RWPE2 (cell line): ENCODE data around the gene MAB21L1.

Source experiments
- ATAC-seq: fragments of 200-7000 bp; cut with Tn5 transposase; 3 replicates; pipeline ENCODE4 v1.9.1; 2021; ENCODE audit warnings: low read depth
- DNase-seq: peaks from one replicate; pipeline ENCODE4 v3.0.0-alpha.2; 2020; ENCODE audit warnings: low spot score
- H3K27ac ChIP-seq: fragments of 450-650 bp; 2 replicates; pipeline ENCODE4 v1.5.1; 2017; ENCODE audit warnings: mild to moderate bottlenecking; ENCODE audit not compliant: poor library complexity, severe bottlenecking
- H3K27me3 ChIP-seq: fragments of 250-450 bp; sonication (Bioruptor Pico); 2 replicates; pipeline ENCODE4 v1.5.1; 2021; ENCODE audit warnings: mild to moderate bottlenecking, moderate library complexity; ENCODE audit not compliant: insufficient read depth, poor library complexity, severe bottlenecking
- H3K36me3 ChIP-seq: fragments of 250-450 bp; sonication (Bioruptor Pico); 2 replicates; pipeline ENCODE4 v1.5.1; 2020; ENCODE audit warnings: low read depth, mild to moderate bottlenecking, moderate library complexity
- H3K4me1 ChIP-seq: fragments of 250-450 bp; sonication (Bioruptor Pico); 2 replicates; pipeline ENCODE4 v1.5.1; 2021; ENCODE audit warnings: mild to moderate bottlenecking, moderate library complexity; ENCODE audit not compliant: insufficient read depth, poor library complexity, severe bottlenecking
- H3K4me3 ChIP-seq: fragments of 250-450 bp; sonication (Bioruptor Pico); 2 replicates; pipeline ENCODE4 v1.5.1; 2021; ENCODE audit warnings: mild to moderate bottlenecking, moderate library complexity; ENCODE audit not compliant: severe bottlenecking
- H3K9me3 ChIP-seq: fragments of 250-450 bp; sonication (Bioruptor Pico); 2 replicates; pipeline ENCODE4 v1.5.1; 2021; ENCODE audit warnings: mild to moderate bottlenecking, moderate library complexity; ENCODE audit not compliant: severe bottlenecking
- CTCF ChIP-seq: fragments of 450-650 bp; IDR thresholded peaks from one replicate; pipeline ENCODE4 v1.5.1; 2017; ENCODE audit warnings: mild to moderate bottlenecking, moderate library complexity; ENCODE audit not compliant: poor library complexity, severe bottlenecking

MAB21L1 gene

GRCh38 chr13:35460061-35460460 is 16.4 kb downstream of the MAB21L1 start:
- no peak for TF ChIP-seq CTCF
- Histone ChIP-seq H3K36me3 (no peaks in the 10 kb centered on the region), H3K9me3 (no peaks in the 10 kb centered on the region), H3K27me3 (no peaks in the 10 kb centered on the region), H3K4me3 (no peak overlapping the region), H3K27ac (no peak overlapping the region), H3K4me1 (no peaks in the 10 kb centered on the region)
- no peak for ATAC-seq
- no peak for DNase-seq

GRCh38 chr13:35457258-35457657 is 19.2 kb downstream of the MAB21L1 start:
- H3K9me3 ChIP-seq: no peaks in the 10 kb centered on the region
- H3K36me3 ChIP-seq: no peaks in the 10 kb centered on the region
- no peak overlapping the region for H3K4me3 ChIP-seq
- TF ChIP-seq CTCF: no peak
- H3K27ac ChIP-seq: no peak overlapping the region
- no peak for DNase-seq
- H3K4me1 ChIP-seq: no peaks in the 10 kb centered on the region
- no peaks in the 10 kb centered on the region for H3K27me3 ChIP-seq
- ATAC-seq: no peak

- H3K27ac ChIP-seq: no peak overlapping the region
- no peaks in the 10 kb centered on the region for H3K36me3 ChIP-seq
- no peak for TF ChIP-seq CTCF
- DNase-seq: no peak
- no peaks in the 10 kb centered on the region for H3K9me3 ChIP-seq
- no peaks in the 10 kb centered on the region for H3K4me1 ChIP-seq
- H3K4me3 ChIP-seq: no peak overlapping the region
- H3K27me3 ChIP-seq: no peaks in the 10 kb centered on the region
- no peak for ATAC-seq
These were observed 21.5 kb downstream of the MAB21L1 start for GRCh38 chr13:35455022-35455421.

- no peak for TF ChIP-seq CTCF
- no peak overlapping the region for H3K4me3 ChIP-seq
- no peaks in the 10 kb centered on the region for H3K4me1 ChIP-seq
- H3K27ac ChIP-seq: no peak overlapping the region
- H3K36me3 ChIP-seq: no peaks in the 10 kb centered on the region
- ATAC-seq (no peak), DNase-seq (no peak)
- H3K27me3 ChIP-seq: no peaks in the 10 kb centered on the region
- H3K9me3 ChIP-seq: no peaks in the 10 kb centered on the region
These were observed 26.7 kb downstream of the MAB21L1 start for GRCh38 chr13:35449821-35450220.

GRCh38 chr13:35448465-35448864 is 28.0 kb downstream of the MAB21L1 start:
- Histone ChIP-seq H3K4me1 (no peaks in the 10 kb centered on the region), H3K27me3 (no peaks in the 10 kb centered on the region), H3K4me3 (no peak overlapping the region), H3K36me3 (no peaks in the 10 kb centered on the region), H3K27ac (no peak overlapping the region), H3K9me3 (no peaks in the 10 kb centered on the region)
- no peak for ATAC-seq
- no peak for DNase-seq
- no peak for TF ChIP-seq CTCF
